ENCODE data around the gene ST6GALNAC6.
A peak's percentile ranks its signal among the peaks of the same experiment; 100 is the strongest.
"Not testable (repeated sequence)": the region's sequence is repeated elsewhere in the genome, so short reads cannot be mapped to it uniquely, and the experiment has no call there.

Gene ST6GALNAC6

DNA sequence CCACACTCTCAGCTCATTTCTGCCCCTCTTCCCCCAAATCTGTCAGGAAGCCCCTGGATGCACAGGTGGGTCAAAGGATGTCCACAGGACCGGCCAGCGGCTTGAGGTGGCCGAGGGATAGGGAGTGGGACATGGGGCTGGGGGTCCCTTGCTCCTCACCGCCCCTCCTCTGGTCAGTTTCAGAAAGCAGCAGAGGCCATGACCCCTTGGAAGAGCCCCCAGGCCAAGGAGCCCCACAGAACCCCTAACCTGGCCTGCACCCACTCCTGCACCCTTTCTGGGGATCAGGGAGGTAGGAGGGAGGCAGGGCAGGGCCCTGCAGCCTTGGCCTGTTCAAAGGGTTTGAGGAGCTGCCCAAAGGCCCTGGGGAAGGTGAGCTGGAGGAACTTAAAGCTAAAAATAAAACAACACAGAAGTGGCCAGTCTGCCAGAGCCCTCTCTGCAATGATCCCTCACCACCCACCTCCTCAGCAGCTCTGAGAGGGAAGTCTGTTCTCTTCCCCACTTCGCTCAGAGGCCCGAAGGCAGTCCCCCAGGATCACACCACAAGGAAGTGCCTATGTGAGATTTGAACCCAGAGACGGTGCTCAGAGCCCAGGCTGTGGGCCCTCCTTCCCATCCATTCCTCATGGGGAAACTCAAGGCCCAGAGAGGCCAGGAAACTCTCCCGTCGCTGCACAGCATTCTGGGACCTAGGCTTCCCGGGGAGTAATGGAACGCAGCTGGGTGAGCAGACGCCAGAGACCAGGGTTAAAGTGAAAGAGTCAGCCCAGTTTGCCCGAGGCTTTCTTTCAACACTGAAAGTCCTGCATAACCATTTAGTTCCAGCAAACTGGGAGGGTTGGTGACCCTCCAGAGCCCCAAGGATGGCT lies 45.9 kb downstream of the ST6GALNAC6 start:
- Mint-ChIP-seq H3K4me1 (peaks cover 41% of the 10 kb centered on the region), H3K36me3 (peaks cover 32% of the 10 kb centered on the region), H3K4me3 (peak overlapping the region; percentile 88)

DNA sequence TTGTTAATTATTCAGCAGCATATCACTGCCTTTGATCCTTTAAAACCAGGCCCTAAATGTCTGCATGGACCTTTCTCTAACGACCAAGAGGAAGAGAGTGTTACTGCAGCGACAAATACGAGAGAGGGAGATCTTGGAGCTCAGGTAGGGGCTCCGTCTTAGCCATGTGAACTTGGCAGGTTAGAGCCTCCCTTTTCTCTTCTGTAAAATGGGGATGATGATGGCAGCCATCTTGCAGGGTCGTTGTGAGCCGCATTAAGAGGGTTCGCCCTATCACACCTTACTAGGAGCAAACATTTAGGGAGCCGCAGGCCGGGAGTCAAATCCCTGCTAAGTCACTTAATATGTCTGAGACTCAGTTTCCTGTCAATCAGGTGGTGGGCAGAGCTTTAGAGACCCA lies 46.6 kb downstream of the ST6GALNAC6 start:
- Mint-ChIP-seq H3K4me3 (peak overlapping the region; percentile 88), H3K9me3 (peaks cover 28% of the 10 kb centered on the region), H3K36me3 (peaks cover 37% of the 10 kb centered on the region), H3K27ac (no peak overlapping the region), H3K27me3 (no peaks in the 10 kb centered on the region), H3K4me1 (peaks cover 41% of the 10 kb centered on the region)
- no peak for DNase-seq
- CTCF ChIA-PET = interaction anchor here (1.6 kb wide), 1 partner anchor 49 kb away, joined by 3 read pairs; no protein-coding TSS in a partner anchor

More for the DNA sequence above, 45.9 kb downstream of the ST6GALNAC6 start:
- H3K27ac Mint-ChIP-seq = peak overlapping the region; percentile 88
- H3K27me3 Mint-ChIP-seq = peaks cover under 1% of the 10 kb centered on the region
- H3K9me3 Mint-ChIP-seq = peaks cover 21% of the 10 kb centered on the region
- CTCF ChIA-PET = interaction anchor here (0.6 to 2.5 kb wide), 3 partner anchors 17 to 118 kb away, joined by 3 to 8 read pairs (median 5); partner anchors contain the start of gene TOR2A
- DNase-seq = no peak

DNA sequence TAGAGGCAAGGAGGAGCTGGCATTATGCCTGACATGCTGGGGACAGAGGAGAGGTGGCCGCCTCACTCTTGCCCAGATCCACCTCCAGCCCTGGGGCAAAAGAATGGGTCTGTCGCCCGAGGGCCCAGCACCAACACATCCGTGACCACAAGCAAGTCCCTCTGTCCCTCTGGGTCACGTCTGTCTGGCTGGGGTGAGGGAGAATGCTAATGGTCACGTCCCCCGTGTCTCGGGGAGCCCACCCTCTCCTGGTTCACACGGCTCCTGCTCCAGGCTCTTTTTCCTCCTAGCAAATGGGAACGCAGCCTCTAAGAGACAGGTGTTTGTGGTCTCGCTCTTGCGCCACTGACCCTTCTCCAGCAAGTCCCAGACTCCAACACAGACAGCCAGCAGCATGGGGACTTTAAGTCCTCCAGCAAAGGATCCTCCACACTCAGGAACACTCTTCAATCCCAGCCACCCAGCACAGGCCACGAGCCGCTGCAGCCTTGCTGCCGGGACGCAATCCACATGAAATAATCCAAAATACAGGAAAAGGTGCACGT lies 49.0 kb downstream of the ST6GALNAC6 start:
- Mint-ChIP-seq H3K9me3 (peaks cover 29% of the 10 kb centered on the region), H3K27me3 (no peaks in the 10 kb centered on the region), H3K27ac (no peak overlapping the region), H3K4me1 (peaks cover 35% of the 10 kb centered on the region), H3K36me3 (peaks cover 40% of the 10 kb centered on the region), H3K4me3 (no peak overlapping the region)
- DNase-seq = no peak
- CTCF ChIA-PET = no interaction called here

- no peak overlapping the region for H3K4me3 Mint-ChIP-seq
- CTCF ChIA-PET = no interaction called here
- H3K9me3 Mint-ChIP-seq = peaks cover 29% of the 10 kb centered on the region
- peaks cover 25% of the 10 kb centered on the region for H3K4me1 Mint-ChIP-seq
- no peak for DNase-seq
- H3K27me3 Mint-ChIP-seq = no peaks in the 10 kb centered on the region
- peaks cover 39% of the 10 kb centered on the region for H3K36me3 Mint-ChIP-seq
- H3K27ac Mint-ChIP-seq = no peak overlapping the region
These were observed 50.5 kb downstream of the ST6GALNAC6 start for GRCh38 chr9:127848756-127849504.

DNA sequence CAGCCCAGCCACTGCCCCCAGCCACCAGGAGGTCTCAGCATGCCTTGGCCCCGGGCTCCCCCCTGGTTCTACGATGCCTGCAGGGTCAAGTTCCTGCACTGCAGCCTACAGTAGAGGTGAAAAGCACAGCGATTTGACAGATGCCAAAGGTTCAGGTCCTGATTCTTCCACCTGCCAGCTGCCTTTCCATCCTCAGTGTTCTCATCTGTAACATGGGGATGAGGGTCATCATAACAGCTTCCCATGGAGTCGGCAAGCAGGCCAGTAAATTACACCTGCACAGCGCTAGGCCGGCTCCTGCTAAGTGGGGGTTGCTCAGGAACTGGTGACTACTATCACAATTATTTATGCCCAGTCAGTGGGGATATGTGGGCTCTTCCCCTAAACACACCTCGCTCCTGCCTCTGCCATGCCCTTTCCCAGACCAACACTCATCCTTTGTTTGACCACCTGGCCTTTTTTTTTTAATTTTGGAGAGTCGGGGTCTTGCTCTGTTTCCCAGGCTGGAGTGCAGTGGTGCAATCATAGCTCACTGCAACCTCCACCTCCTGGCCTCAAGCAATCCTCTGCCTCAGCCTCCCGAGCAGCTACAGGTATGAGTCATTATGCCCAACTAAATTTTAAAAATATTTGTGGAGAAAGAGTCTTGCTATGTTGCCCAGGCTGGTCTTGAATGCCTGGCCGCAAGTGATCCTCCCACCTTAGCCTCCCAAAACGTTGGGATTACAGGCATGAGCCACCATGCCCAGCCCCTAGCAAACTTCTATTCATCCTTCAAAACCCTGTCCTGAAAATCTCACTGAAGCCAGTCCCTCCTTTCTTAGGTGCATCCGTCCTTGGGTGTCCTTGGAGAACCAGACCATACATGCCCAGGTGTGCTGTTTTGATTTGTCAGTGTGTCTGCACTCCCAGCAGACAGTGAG lies 51.3 kb downstream of the ST6GALNAC6 start:
- CTCF ChIA-PET = no interaction called here
- no peaks in the 10 kb centered on the region for H3K27me3 Mint-ChIP-seq
- H3K36me3 Mint-ChIP-seq = peaks cover 36% of the 10 kb centered on the region
- H3K4me3 Mint-ChIP-seq = no peak overlapping the region
- DNase-seq = no peak
- H3K9me3 Mint-ChIP-seq = peaks cover 29% of the 10 kb centered on the region
- peaks cover 19% of the 10 kb centered on the region for H3K4me1 Mint-ChIP-seq
- H3K27ac Mint-ChIP-seq = no peak overlapping the region

DNA sequence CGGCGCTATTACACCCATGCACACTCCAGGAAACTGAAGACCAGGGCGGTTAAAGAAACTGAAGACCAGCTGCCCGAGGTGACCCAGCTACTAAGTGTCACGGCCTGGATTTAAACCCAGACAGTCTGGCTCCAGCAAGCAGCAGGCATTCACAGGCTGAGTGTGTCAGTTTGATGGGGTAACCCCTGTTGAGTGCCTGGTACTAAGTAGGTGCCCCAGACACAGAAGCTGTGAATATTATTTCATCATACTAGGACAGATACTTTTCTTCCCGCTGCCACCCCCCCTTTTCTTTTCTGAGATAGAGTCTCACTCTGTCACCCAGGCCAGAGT lies 52.3 kb downstream of the ST6GALNAC6 start:
- no peak overlapping the region for H3K4me3 Mint-ChIP-seq

DNA sequence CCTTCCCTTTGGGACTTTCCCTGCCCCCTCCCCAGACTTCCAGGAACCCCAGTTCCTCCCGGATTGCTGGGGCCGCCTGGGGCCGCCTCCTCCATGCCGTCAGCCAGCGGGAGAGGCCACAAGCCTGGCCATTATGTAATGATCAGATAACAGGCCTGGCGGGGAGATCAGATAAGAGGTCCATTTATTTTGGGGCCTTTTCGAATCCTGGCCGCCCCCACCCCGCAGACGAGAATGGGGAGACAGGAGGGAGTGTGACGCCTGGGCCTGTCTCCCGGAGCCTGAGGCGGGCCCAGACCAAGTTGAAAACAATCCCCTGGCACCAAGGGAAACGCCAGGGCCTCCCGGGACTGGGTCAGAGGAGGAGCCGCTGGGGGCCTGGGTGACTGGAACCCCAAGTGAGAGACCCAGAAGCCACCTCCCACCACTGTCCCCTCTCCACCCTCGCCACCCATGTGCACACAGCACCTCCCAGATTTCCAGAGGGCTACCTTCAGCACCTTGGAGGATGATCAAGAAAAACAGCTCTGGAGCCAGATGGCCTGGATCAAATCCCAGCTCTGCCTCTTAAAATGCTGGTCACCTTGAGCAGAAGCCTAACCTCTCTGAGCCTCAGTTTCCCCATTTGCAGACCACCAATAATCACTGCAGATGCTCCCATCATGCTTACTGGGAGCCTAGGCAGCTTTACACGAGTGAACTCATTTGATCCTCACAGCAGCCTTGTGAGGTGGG lies 52.8 kb downstream of the ST6GALNAC6 start:
- Mint-ChIP-seq H3K4me1 (peaks cover 4% of the 10 kb centered on the region), H3K36me3 (peaks cover 32% of the 10 kb centered on the region), H3K9me3 (peaks cover 28% of the 10 kb centered on the region), H3K27me3 (no peaks in the 10 kb centered on the region), H3K4me3 (no peak overlapping the region), H3K27ac (no peak overlapping the region)
- DNase-seq = no peak
- CTCF ChIA-PET = interaction anchor here (0.8 kb wide), 1 partner anchor 23 kb away, joined by 3 read pairs; no protein-coding TSS in a partner anchor

More for the DNA sequence above, 52.3 kb downstream of the ST6GALNAC6 start:
- Mint-ChIP-seq H3K4me1 (peaks cover 9% of the 10 kb centered on the region), H3K27me3 (no peaks in the 10 kb centered on the region), H3K9me3 (peaks cover 28% of the 10 kb centered on the region), H3K36me3 (peaks cover 34% of the 10 kb centered on the region), H3K27ac (no peak overlapping the region)
- no peak for DNase-seq
- CTCF ChIA-PET = interaction anchor here (0.8 kb wide), 1 partner anchor 22 kb away, joined by 3 read pairs; no protein-coding TSS in a partner anchor

- CTCF ChIA-PET, DNase-seq, H3K27me3 Mint-ChIP-seq, H3K4me3 Mint-ChIP-seq, H3K4me1 Mint-ChIP-seq, H3K27ac Mint-ChIP-seq: not testable (repeated sequence)
- Mint-ChIP-seq H3K36me3 (peaks cover 28% of the 10 kb centered on the region), H3K9me3 (peaks cover 26% of the 10 kb centered on the region)
These were observed 53.8 kb downstream of the ST6GALNAC6 start for GRCh38 chr9:127845619-127846018.

DNA sequence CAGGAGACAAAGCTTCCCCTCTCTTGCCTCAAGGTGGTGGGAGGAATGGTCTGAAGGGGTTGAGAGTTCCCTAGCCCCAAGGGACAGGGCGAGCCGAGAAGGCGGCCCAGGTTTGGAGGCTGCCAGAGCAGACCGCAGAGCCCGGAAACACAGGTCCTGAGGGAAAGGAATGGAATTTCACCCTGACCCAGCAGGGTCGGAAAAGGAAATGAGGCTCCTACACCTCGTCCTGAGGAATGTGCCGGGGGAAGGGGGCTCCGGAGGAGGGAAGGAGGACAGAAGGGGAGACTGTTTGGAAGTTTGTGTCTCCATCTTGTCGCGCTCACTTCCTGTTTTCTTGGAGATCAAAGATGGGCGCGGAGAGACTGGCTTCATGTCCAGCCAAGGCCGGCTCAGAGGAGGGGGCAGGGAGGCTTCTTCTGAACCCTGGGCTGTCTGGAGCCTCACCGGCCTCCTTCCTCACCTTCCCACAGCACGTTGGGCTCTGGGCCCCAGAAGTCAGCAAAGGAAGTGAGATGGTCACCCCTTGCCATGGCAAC lies 54.5 kb downstream of the ST6GALNAC6 start:
- Mint-ChIP-seq H3K9me3 (peaks cover 20% of the 10 kb centered on the region), H3K4me3 (no peak overlapping the region), H3K27me3 (no peaks in the 10 kb centered on the region), H3K4me1 (no peaks in the 10 kb centered on the region), H3K36me3 (peaks cover 23% of the 10 kb centered on the region), H3K27ac (no peak overlapping the region)
- no peak for DNase-seq
- CTCF ChIA-PET = no interaction called here

DNA sequence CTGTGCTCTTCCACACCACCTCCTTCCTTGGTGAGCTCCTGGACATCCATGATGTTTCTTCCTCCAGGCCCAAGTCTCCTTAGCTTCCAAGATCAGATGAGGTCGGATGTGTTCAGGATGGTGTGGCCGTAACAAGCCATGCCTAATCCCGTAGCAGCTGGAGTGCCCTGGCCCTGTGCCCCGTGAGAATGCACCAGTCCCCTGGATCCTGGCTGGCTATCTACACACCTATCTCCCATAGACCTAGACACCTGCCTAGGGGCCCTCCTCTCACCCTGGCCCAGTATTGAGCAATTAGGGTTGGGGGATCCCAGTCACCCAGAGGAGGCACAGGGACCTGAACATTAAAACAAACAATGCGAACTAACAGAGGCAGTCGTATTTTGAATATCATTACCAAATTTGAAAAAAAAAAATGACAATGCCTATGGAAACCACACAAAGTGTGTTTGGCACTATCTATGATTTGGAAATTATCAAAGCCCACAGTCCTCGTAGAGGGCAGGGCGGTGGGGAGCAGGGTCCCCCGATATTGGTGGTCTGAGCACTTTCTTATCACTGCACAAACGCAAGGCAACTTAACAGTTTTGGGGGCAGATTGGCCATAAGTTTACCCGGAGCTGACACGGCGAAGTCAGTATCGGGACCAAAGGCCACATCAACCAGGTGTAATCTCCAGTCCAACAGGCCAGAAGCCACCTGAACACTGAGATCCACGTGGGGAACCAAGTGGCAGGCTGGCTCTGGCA lies 58.1 kb downstream of the ST6GALNAC6 start:
- H3K36me3 Mint-ChIP-seq = peaks cover 1% of the 10 kb centered on the region
- no peaks in the 10 kb centered on the region for H3K4me1 Mint-ChIP-seq
- no peak overlapping the region for H3K4me3 Mint-ChIP-seq
- CTCF ChIA-PET = interaction anchor here (2.0 kb wide), 1 partner anchor 29 kb away, joined by 5 read pairs; no protein-coding TSS in a partner anchor
- H3K9me3 Mint-ChIP-seq = no peaks in the 10 kb centered on the region
- DNase-seq = no peak
- H3K27ac Mint-ChIP-seq = no peak overlapping the region
- no peaks in the 10 kb centered on the region for H3K27me3 Mint-ChIP-seq

DNA sequence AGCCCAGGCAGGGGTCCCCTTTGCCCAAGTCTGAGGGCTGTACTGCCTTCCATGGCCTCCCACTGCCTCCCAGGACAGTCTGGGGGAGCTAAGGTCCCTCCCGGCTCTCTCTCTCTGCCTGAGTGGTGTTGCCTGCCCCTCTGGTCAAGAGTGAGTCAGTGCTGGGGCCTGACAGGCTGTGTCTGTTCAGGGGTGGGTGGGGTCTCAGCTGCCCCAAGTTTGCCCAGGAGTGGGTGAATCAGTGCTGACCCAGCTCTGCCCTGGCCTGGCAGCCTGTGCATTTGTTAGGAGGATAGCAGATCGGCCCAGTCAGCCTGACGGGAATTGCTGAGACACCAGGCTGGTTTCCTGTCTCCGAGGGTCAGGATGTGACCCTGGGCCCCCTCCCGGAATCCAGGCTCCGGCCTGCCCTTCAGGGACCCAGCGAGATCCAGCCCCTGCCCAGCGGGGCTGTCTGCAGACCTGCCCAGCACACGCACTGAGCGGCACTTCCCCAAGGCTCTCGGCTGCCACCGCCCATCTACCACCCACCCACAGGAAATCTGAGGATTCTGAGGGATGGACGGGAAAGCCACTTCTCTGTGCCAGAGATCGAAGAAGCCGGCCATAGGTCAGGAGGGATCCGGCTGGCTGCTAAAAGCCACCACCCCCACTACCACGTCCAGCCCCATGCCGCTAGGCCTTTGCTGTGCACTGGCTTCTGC lies 60.9 kb downstream of the ST6GALNAC6 start:
- Mint-ChIP-seq H3K4me1 (peaks cover 2% of the 10 kb centered on the region), H3K4me3 (no peak overlapping the region), H3K36me3 (peaks cover 1% of the 10 kb centered on the region), H3K27ac (no peak overlapping the region), H3K27me3 (no peaks in the 10 kb centered on the region), H3K9me3 (no peaks in the 10 kb centered on the region)
- CTCF ChIA-PET = no interaction called here
- DNase-seq = no peak

DNA sequence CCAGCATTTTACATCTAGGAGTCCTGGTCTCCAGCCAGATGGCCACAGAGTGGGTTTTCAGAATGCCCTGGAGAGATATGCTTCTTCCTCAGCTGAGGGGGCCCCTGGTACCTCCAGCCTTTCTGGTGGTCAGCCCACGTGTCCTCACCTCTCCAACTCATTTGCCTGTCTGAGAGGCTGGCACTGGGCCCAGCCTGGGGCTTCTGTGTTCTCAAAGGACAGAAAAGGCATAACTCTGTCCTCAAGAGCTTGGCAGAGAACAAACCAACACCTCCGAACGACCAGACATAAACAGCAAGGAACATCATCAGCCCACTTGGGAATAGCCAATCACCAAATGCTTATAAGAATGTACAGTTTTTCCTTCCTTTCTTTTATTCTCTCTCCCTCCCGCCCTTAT lies 62.1 kb downstream of the ST6GALNAC6 start:
- no peaks in the 10 kb centered on the region for H3K27me3 Mint-ChIP-seq

More for the DNA sequence above, 62.1 kb downstream of the ST6GALNAC6 start:
- Mint-ChIP-seq H3K4me3 (no peak overlapping the region), H3K36me3 (peaks cover 1% of the 10 kb centered on the region), H3K27ac (no peak overlapping the region), H3K9me3 (no peaks in the 10 kb centered on the region), H3K4me1 (peaks cover 9% of the 10 kb centered on the region)
- DNase-seq = no peak
- CTCF ChIA-PET = interaction anchor here (1.3 kb wide), 1 partner anchor 102 kb away, joined by 4 read pairs; the partner anchor contains the start of gene TOR2A

Measured in activated naive CD4-positive, alpha-beta T cell treated with anti-CD3 and anti-CD28 coated beads, Interleukin-2, amount 10 ng/mL, durations not matched to agents 7 days and 5 days (primary cell).